GM19238 (cell line): ENCODE measurements around the gene GLG1.
"Not testable (repeated sequence)": the region's sequence is repeated elsewhere in the genome, so short reads cannot be mapped to it uniquely, and the experiment has no call there.

Experiments
- DNase-seq: peaks from one replicate; pipeline ENCODE4 v3.0.0; 2011; ENCODE audit warnings: low spot score; ENCODE audit not compliant: insufficient read length

The GLG1 gene

GRCh38 chr16:74447578-74447977, 159.3 kb downstream of the GLG1 start:
- no peak for DNase-seq

- no peak for DNase-seq
Measured at GRCh38 chr16:74446866-74447265, 160.0 kb downstream of the GLG1 start.

- not testable (repeated sequence) for DNase-seq
Measured at GRCh38 chr16:74443624-74444346, 163.1 kb downstream of the GLG1 start.

GRCh38 chr16:74439685-74440084, 167.2 kb downstream of the GLG1 start:
- DNase-seq, result no peak

DNA sequence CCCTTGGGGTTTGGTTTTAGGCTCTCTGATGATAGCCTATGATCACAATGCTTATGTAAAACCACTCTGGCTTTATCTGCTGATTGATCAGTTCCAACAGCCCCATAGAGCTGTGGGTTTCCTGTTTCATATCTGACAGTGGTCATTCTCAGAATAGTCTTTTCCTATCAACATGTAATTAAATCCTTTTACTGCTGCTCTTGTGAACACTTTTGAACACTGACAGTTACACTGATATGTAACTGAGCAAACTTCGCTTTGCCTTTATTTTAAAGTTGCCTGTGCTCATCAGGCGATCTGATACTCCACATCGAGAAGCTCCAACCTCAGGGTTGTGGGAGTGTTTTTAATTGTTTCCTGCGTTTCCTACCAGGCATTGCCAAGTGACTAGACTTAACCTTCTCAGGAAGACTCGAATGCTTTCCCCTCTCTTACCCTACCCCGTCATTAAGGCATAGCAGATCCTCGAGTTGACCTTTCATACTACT, 168.4 kb downstream of the GLG1 start:
- no peak for DNase-seq

DNA sequence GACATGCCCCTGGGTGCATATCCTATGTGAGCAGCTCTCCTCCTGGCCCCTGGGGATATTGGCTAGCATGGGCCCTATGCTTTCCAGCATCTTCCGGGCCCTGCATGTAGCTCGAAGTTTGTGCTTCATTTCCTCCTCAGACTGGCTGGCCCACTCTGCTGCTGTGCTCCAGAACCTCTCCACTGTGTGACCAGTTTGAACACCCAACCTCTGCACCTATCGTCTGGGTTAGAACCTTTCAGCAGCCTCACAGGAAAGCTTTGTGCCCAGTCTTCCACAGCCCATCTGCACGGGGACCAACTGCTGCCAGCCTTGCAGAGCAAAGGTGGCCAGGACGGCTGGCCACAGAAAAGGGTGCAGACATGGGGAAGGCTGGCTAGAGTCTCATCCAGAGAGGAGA, 175.4 kb downstream of the GLG1 start:
- no peak for DNase-seq

DNA sequence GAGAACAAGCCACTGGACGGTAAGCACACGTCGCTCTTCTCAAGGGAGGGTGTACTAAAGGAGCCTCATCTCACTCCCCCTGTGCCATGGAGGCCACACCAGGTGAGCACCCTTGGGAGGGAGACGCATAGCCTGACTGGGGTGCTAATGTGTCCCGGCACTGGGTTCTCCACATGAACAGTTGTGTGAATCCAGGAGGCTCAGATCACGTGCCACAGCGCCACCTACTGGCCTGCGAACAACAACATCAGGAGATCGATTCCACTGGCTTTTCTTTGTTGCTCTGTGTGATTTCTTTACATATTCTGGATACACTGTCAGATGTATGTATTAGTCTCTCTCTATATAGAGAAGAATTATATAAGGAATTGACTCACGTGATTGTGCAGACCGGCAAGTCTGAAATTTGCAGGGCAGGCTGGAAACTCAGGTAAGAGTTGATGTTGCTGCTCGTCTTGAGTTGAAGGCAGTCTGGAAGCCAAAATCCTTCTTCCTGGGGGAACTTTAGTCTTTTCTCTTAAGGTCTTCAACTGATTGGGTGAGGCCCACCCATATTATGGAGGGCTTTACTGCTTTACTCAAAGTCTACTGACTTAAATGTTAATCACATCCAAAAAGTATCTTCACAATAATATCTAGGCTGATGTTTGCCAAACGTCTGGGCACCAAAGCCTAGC, 176.7 kb downstream of the GLG1 start:
- not testable (repeated sequence) for DNase-seq

DNA sequence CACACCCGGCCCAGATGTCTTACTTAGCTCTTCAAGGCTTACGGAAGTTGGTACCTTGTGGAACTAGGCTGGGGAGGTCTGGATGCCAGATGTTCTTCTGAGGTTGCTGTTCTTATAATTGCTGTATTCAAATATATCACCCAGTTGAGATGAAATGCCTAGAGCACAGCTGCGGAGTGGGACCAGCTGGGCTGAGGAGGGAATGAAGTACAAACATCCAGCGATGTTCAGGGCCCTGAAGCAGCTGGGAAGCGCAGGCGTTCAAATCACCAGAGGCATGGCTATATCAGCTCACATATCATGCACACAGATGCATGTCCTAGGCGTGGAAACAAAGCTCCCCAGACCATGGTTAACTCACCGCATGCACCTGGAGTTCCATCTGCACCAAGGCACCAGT, 178.4 kb downstream of the GLG1 start:
- DNase-seq, result not testable (repeated sequence)

DNA sequence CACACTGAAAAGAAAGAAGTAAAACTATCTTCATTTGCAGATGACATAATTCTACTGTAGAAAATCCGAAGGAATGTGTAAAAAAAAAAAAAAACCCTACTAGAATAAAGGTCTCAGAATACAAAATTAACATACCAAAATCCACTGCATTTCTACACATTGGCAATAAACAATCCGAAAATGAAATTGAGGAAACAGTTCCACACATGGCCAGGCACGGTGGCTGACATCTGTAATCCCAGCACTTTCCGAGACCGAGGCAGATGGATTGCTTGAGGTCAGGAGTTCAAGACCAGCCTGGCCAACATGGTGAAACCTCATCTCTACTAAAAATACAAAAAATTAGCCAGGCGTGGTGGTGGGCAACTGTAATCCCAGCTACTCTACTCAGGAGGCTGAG, 181.2 kb downstream of the GLG1 start:
- DNase-seq, result not testable (repeated sequence)

- not testable (repeated sequence) for DNase-seq
Measured at GRCh38 chr16:74423721-74424120, 183.2 kb downstream of the GLG1 start.

- DNase-seq, result not testable (repeated sequence)
Measured at GRCh38 chr16:74422086-74422485, 184.8 kb downstream of the GLG1 start.

- not testable (repeated sequence) for DNase-seq
Measured at GRCh38 chr16:74421482-74421785, 185.5 kb downstream of the GLG1 start.

DNA sequence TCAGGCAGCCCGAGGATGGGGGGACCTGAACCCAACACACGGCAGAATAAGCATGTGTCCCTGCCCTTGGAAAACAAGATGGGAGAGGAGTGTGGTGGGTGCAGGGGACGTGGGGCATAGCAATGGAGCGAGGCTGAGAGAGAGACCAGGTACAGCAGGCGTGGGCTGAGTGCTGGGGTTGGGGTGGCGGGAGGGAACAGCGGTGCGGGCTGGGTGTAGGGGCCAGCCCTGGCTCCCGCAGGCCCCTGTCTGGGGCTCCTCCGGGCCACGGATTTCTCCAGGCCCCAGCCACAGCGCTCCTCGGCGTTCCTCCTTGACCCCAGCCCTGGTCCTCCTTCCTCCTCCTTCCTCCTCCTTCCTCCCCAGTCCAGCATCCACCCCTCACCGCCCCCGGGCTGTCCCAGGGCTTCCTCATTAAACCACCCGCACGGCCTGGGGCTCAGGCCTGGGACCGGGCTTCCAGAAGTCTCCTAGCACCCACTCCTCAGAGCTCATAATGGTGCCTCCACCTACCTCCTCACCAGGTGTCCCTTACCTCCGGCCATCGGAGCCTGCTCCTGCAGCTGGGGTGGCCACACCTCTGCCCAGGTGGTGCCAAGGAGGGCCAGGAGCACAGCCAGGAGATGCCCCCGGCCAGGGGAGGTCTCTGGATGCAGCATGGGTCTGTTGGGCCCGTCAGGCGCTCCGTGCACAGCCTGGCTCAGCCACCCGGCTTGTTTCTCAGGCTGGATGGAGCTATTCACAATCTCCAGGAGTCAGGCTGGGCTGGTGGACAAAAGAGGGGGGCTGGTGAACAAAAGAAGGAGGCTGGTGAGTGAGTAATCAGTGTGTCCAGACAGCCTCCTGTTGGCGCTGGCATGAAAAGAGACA, 186.1 kb downstream of the GLG1 start, which contains the start of gene CLEC18B:
Gene CLEC18B (minus strand): TSS at position 867 of the 870 bp plus-strand sequence. CDS start 208 bp downstream, at position 659.
- DNase-seq, result not testable (repeated sequence)

GRCh38 chr16:74419811-74420210, 187.1 kb downstream of the GLG1 start:
- DNase-seq, result not testable (repeated sequence)

- DNase-seq, result not testable (repeated sequence)
Measured at GRCh38 chr16:74417897-74418296, 189.0 kb downstream of the GLG1 start.

- not testable (repeated sequence) for DNase-seq
Measured at GRCh38 chr16:74413920-74414319, 193.0 kb downstream of the GLG1 start.

DNA sequence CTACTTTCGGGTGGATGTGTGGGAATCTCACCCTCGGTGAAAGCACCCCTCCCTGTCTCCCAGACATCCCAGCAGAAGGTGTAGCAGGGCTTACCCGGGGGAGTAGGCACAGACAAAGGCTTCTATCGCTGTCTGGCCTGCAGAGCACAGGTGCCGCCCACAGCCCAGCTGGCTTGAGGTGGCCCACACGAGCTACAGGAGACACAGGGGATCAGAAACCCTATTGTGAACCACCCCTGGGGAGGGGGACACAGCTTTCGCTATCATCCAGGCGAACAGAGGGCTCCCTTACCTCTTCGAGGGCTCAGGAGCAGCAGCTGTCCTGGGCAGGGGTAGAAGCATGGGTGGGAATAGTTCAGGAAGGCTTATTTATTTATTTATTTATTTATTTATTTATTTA, 193.4 kb downstream of the GLG1 start:
- not testable (repeated sequence) for DNase-seq

DNA sequence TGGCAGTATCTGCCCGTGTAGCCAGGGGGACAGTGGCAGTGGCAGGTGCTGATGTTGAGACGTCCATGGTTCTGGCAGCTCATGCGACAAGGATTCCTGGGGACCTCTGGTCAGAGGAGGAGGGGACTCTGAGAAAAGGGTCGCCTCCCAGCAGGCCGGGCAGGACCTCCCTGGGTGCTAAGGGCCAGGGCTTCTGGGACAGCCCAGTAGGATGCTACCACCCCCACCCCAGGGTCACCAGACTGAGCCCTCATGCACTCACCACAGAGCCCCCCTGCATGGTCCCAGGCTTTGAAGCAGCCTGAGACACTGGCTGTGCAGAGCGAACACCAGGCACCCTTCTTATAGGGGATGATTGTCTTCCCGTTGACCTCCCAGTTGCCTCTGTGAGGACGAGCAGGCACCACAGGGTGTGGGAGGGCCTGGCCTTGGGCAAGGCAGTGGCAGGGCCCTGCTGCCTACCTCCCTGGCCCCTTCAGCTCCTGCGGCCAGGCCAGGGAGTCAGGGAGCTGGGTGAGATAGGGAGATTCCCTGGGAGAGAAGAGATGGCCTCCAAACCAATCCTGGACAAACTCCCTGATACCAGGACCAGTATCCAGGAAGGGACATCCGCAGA, 194.0 kb downstream of the GLG1 start:
- DNase-seq, result not testable (repeated sequence)

DNA sequence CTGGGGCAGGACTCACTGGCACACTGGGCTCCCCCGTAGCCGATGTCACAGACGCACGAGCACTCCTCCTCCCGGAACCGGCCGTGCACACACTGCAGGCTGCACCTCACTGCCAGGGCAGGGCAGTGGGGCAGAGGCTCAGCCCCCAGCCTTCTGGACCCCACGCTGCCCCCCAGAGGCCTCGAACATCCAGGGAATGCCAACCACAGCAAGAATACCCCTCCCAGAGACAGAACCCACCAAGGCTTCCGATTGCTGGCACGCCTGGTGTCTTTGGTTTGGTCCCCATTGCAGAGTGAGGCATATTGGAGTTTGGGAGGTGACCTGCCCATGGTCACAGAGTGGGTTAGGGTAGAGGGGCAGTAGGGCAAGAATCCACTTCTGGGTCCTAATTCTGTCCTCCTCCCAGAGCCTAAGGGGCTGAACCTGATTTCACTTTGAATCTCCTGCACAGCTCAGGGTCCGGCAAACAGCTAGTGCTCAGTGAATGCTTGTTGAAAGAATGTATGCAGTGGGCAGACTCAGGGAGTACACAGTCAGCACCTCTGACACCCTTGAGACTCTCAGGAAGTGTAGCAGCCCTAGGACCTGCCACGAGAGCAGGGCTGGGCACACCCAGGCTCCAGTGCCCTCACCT, 194.7 kb downstream of the GLG1 start:
- not testable (repeated sequence) for DNase-seq

GRCh38 chr16:74410981-74411380, 195.9 kb downstream of the GLG1 start:
- DNase-seq, result not testable (repeated sequence)
